ENCODE data around the gene TMEM179.
"Not testable (repeated sequence)": the region's sequence is repeated elsewhere in the genome, so short reads cannot be mapped to it uniquely, and the experiment has no call there.

Gene TMEM179

DNA sequence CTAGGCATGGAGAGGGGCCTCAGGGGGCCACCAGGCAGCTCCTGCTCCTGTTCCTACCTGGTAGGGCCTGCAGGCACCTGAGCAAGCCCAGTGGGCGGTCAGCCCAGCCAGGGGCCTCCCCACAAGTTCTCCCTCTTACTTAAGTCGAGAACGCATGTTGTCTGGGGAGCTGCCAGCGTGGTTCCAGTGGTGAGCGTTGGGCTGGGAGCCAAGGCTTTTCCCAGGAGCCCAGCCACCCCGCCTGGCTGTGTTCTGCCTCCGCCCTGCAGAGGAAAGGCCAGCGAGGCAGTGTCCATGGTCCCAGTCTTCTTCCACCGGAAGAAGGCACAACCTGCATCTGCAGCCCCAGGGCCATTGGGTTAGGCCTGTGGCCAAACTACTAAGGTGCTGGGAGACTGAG lies 23.6 kb downstream of the TMEM179 start:
- Histone ChIP-seq H3K36me3 (ENCODE audit: control insufficient read depth in 1 of 2, insufficient read depth in 2 of 2, low read length in 2 of 2) (no peaks in the 10 kb centered on the region), H3K4me1 (ENCODE audit: control insufficient read depth in 1 of 2, insufficient read depth in 2 of 2, low read length in 2 of 2) (peaks cover 0 to 6% of the 10 kb centered on the region in 2 donors), H3K27ac (ENCODE audit: low read length) (no peak overlapping the region), H3K4me3 (ENCODE audit: low read depth in 1 of 2, low read length in 2 of 2) (no peak overlapping the region), H3K9me3 (ENCODE audit: control insufficient read depth in 1 of 2, low read length in 2 of 2) (no peaks in the 10 kb centered on the region), H3K27me3 (ENCODE audit: low read depth, low read length) (no peaks in the 10 kb centered on the region)

DNA sequence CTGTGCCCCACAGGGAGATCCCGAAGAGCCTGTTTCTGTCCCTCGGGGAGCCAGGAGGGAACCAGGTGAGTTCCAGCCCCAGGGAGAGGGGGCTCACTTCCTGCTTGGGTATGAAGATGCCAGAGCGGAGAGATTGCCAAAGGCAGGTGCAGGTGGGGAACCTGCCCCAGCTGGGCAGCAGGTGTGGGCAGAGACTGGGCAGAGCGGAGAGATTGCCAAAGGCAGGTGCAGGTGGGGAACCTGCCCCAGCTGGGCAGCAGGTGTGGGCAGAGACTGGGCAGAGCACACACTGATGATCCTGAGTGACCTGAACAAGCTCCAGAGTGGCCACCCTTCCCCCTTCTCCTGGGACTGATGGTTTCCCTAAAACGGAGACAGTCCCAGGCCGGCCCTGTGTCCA lies 24.6 kb downstream of the TMEM179 start:
- not testable (repeated sequence) for H3K4me1 ChIP-seq (ENCODE audit: control insufficient read depth in 1 of 2, insufficient read depth in 2 of 2, low read length in 2 of 2); H3K9me3 ChIP-seq (ENCODE audit: control insufficient read depth in 1 of 2, low read length in 2 of 2); H3K4me3 ChIP-seq (ENCODE audit: low read depth in 1 of 2, low read length in 2 of 2); H3K27me3 ChIP-seq (ENCODE audit: low read depth, low read length); H3K27ac ChIP-seq (ENCODE audit: low read length); H3K36me3 ChIP-seq (ENCODE audit: control insufficient read depth in 1 of 2, insufficient read depth in 2 of 2, low read length in 2 of 2)

DNA sequence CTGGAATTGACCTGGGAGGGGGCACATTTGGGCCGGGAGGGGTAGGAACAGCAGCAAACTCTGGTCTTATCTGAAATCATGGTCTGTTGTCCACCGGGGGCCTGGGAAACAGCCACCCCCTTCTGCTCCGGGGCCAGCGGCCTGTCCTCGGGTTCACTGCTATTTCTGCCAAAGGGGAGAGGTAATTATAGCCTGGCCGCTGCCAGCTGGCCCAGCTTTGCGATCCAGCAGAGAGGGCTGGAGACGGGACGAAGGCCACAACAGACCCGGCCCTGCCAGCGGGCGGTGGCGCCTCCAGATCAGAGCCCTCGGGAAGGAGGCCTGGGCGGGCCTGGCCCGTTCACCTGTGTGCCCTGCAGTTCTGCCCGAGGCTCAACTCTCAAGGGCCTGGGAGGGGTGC lies 25.1 kb downstream of the TMEM179 start, which contains the start of gene C14orf180:
Gene C14orf180, plus strand, starts transcription at position 258 of the 400 bp plus-strand sequence. CDS start 6,667 bp downstream, outside the sequence.
- Histone ChIP-seq H3K36me3 (ENCODE audit: control insufficient read depth in 1 of 2, insufficient read depth in 2 of 2, low read length in 2 of 2) (no peaks in the 10 kb centered on the region), H3K4me3 (ENCODE audit: low read depth in 1 of 2, low read length in 2 of 2) (no peak within 1 kb of the TSS), H3K4me1 (ENCODE audit: control insufficient read depth in 1 of 2, insufficient read depth in 2 of 2, low read length in 2 of 2) (peaks cover 0 to 6% of the 10 kb centered on the region in 2 donors), H3K27me3 (ENCODE audit: low read depth, low read length) (no peaks in the 10 kb centered on the region), H3K9me3 (ENCODE audit: control insufficient read depth in 1 of 2, low read length in 2 of 2) (no peaks in the 10 kb centered on the region), H3K27ac (ENCODE audit: low read length) (no peak within 1 kb of the TSS)

DNA sequence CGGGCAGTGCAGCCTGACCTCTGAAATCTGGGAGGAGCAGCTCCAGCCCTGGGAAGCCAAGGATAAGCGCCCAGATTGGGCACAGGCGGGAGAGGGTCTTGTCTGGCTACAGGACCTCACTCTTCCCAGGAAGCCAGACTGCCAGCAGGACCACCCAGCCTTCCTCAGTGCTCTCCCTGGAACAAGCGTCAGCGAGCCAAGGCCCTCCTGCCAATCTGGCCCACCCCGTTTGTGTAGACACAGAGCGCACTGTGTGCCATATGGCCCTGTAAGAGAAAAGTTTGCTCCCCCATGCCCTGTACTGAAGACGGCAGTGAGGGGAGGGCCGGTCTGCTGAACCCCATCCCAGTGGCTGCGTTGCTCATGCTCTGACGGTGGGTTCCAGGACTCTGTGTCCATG lies 26.3 kb downstream of the TMEM179 start:
- H3K36me3 ChIP-seq (ENCODE audit: control insufficient read depth in 1 of 2, insufficient read depth in 2 of 2, low read length in 2 of 2) = no peaks in the 10 kb centered on the region
- peaks cover 0 to 6% of the 10 kb centered on the region in 2 donors for H3K4me1 ChIP-seq (ENCODE audit: control insufficient read depth in 1 of 2, insufficient read depth in 2 of 2, low read length in 2 of 2)
- no peaks in the 10 kb centered on the region for H3K27me3 ChIP-seq (ENCODE audit: low read depth, low read length)
- no peaks in the 10 kb centered on the region for H3K9me3 ChIP-seq (ENCODE audit: control insufficient read depth in 1 of 2, low read length in 2 of 2)
- no peak overlapping the region for H3K27ac ChIP-seq (ENCODE audit: low read length)
- no peak overlapping the region for H3K4me3 ChIP-seq (ENCODE audit: low read depth in 1 of 2, low read length in 2 of 2)

DNA sequence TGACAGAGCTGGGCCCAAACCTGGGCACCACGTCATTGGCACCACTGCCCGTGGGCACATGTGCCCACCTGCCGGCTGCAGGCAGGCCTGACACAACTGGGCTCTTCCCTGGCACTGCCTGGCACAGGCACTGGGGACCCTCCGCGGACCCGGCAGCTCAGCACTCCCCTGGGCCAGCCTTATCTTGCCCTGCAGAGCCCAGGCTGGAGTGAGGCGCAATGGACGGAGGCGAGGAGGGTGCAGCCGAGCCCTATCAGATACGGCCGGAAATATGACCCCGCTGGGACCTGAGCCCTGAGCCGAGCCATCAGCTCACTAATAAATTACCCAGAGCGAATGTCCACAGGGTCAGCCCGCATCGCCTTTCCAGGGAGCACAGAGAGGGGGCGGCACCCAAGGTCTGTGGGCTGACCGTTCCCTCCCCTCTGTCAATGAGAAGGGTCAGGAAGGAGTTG lies 26.7 kb downstream of the TMEM179 start:
- Histone ChIP-seq H3K36me3 (ENCODE audit: control insufficient read depth in 1 of 2, insufficient read depth in 2 of 2, low read length in 2 of 2) (no peaks in the 10 kb centered on the region), H3K4me3 (ENCODE audit: low read depth in 1 of 2, low read length in 2 of 2) (no peak overlapping the region), H3K27ac (ENCODE audit: low read length) (no peak overlapping the region), H3K27me3 (ENCODE audit: low read depth, low read length) (no peaks in the 10 kb centered on the region), H3K9me3 (ENCODE audit: control insufficient read depth in 1 of 2, low read length in 2 of 2) (no peaks in the 10 kb centered on the region), H3K4me1 (ENCODE audit: control insufficient read depth in 1 of 2, insufficient read depth in 2 of 2, low read length in 2 of 2) (peaks cover 0 to 6% of the 10 kb centered on the region in 2 donors)

DNA sequence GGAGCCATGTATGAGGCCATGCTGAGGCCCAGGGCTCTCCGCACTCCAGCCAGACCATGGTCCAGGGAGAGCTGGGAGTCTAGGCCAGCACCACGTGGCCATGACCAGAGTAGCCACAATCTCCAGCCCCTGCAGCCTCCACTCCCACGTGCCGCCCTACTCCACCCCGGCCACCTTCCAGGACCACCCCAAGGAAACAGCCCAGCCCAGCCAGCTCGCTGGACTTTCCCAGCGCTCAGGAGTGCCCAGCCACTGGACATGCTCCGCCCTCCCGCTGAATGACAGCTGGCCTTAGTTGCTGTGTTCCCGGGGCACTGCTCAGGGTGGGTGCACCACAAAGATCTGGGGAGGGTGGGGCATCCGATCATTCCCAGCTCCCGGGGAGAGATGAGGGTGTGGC lies 27.1 kb downstream of the TMEM179 start:
- Histone ChIP-seq H3K27ac (ENCODE audit: low read length) (no peak overlapping the region), H3K9me3 (ENCODE audit: control insufficient read depth in 1 of 2, low read length in 2 of 2) (no peaks in the 10 kb centered on the region), H3K36me3 (ENCODE audit: control insufficient read depth in 1 of 2, insufficient read depth in 2 of 2, low read length in 2 of 2) (no peaks in the 10 kb centered on the region), H3K4me1 (ENCODE audit: control insufficient read depth in 1 of 2, insufficient read depth in 2 of 2, low read length in 2 of 2) (peaks cover 0 to 3% of the 10 kb centered on the region in 2 donors), H3K4me3 (ENCODE audit: low read depth in 1 of 2, low read length in 2 of 2) (no peak overlapping the region), H3K27me3 (ENCODE audit: low read depth, low read length) (no peaks in the 10 kb centered on the region)

DNA sequence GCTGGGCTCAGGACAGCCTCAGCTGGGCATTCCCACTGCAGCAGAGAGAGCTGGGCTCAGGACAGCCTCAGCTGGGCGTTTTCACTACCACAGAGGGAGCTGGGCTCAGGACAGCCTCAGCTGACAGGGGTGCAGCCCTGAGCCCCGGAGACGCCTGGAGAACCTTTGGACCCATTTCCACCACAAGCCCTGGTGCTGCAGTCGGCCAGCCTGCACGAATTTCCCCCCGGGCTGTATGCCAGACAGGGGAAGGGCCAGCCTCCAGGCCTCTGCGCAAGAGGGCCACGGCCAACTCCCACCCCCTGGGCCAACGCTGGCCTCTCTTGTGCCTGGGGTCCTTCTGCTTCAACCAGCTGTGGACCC lies 27.6 kb downstream of the TMEM179 start:
- Histone ChIP-seq H3K27me3 (ENCODE audit: low read depth, low read length) (no peaks in the 10 kb centered on the region), H3K9me3 (ENCODE audit: control insufficient read depth in 1 of 2, low read length in 2 of 2) (no peaks in the 10 kb centered on the region), H3K4me1 (ENCODE audit: control insufficient read depth in 1 of 2, insufficient read depth in 2 of 2, low read length in 2 of 2) (no peaks in the 10 kb centered on the region), H3K27ac (ENCODE audit: low read length) (no peak overlapping the region), H3K4me3 (ENCODE audit: low read depth in 1 of 2, low read length in 2 of 2) (no peak overlapping the region), H3K36me3 (ENCODE audit: control insufficient read depth in 1 of 2, insufficient read depth in 2 of 2, low read length in 2 of 2) (no peaks in the 10 kb centered on the region)

DNA sequence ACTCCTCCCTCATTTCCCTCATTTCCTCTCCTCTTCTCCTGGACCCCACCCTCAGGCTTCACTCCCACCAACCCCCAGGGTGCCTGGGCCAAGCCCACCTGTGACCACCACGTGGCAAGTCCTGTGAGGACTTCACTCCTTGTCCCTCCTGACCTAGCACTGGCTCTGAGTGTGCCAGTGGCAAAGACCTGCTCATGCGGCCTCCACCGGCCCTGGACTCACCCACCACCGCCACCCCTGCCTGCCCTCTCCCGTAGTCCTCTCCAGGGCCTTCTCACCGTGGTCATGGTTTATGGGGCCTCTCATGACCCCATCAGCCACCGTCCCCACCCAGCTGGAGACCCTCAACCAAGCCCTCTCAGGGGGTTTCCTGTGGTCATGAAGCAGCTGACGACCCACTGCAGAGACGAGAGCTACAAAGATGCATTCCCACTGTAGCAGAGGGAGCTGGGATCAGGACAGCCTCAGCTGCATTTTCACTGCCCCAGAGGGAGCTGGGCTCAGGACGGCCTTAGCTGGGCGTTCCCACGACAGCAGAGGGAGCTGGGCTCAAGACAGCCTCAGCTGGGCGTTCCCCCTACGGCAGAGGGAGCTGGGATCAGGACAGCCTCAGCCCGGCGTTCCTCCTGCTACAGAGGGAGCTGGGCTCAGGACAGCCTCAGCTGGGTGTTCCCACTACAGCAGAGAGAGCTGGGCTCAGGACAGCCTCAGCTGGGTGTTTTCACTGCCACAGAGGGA lies 28.2 kb downstream of the TMEM179 start:
- Histone ChIP-seq H3K9me3 (ENCODE audit: control insufficient read depth in 1 of 2, low read length in 2 of 2) (no peaks in the 10 kb centered on the region), H3K4me3 (ENCODE audit: low read depth in 1 of 2, low read length in 2 of 2) (no peak overlapping the region), H3K27ac (ENCODE audit: low read length) (no peak overlapping the region), H3K27me3 (ENCODE audit: low read depth, low read length) (no peaks in the 10 kb centered on the region), H3K4me1 (ENCODE audit: control insufficient read depth in 1 of 2, insufficient read depth in 2 of 2, low read length in 2 of 2) (no peaks in the 10 kb centered on the region), H3K36me3 (ENCODE audit: control insufficient read depth in 1 of 2, insufficient read depth in 2 of 2, low read length in 2 of 2) (no peaks in the 10 kb centered on the region)

DNA sequence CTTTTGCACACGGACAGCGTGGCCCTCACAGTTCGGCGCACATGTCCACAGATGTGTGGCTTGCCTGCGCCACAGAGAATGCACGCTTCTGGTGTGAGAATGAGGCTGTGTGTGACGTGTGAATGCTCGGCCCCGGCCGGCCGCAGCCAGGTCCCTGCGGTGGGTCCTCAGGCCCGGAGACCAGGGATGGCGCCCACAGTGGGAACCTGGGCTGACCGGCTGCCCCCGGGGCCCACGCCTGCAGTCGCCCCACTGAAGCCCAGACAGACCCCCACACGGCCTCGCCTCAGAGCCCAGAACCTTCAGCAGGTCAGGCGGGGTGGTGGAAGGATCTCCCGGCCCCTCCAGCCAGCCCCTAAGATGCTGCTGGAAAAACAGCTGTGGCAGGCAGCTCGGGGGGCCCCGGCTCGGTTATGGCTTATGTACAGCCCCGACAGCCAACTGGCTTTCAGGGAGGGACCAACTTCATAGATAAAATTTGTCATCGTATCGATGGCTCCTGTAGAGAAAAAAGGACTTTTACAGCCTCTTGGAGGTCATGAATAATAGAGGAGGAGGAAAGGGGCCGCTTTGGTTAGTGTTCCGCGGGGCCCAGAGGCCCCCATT lies 29.5 kb downstream of the TMEM179 start:
- no peaks in the 10 kb centered on the region for H3K27me3 ChIP-seq (ENCODE audit: low read depth, low read length)
- no peak overlapping the region for H3K4me3 ChIP-seq (ENCODE audit: low read depth in 1 of 2, low read length in 2 of 2)
- no peaks in the 10 kb centered on the region for H3K9me3 ChIP-seq (ENCODE audit: control insufficient read depth in 1 of 2, low read length in 2 of 2)
- H3K4me1 ChIP-seq (ENCODE audit: control insufficient read depth in 1 of 2, insufficient read depth in 2 of 2, low read length in 2 of 2) = no peaks in the 10 kb centered on the region
- H3K27ac ChIP-seq (ENCODE audit: low read length) = no peak overlapping the region
- no peaks in the 10 kb centered on the region for H3K36me3 ChIP-seq (ENCODE audit: control insufficient read depth in 1 of 2, insufficient read depth in 2 of 2, low read length in 2 of 2)

DNA sequence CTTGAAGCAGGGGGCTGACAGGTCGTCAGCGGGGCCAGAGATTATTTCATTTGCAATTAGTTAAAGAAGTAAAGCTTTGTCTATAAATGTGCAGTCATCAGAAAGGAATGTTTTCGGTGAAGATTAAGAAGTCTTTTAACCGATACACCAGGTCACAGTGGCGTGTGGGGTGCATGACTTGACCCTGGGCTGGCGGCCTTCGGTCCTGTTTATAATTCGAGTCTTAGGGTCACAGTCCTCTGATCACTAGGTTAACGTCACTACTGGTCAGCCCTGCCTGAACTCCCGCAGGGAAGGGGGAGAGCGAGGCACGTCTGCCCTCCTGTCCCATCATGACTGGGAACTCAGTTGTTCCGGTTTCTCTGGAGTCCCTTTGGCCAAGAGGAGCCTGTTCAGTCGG lies 30.0 kb downstream of the TMEM179 start:
- Histone ChIP-seq H3K27ac (ENCODE audit: low read length) (no peak overlapping the region), H3K4me1 (ENCODE audit: control insufficient read depth in 1 of 2, insufficient read depth in 2 of 2, low read length in 2 of 2) (no peaks in the 10 kb centered on the region), H3K36me3 (ENCODE audit: control insufficient read depth in 1 of 2, insufficient read depth in 2 of 2, low read length in 2 of 2) (no peaks in the 10 kb centered on the region), H3K4me3 (ENCODE audit: low read depth in 1 of 2, low read length in 2 of 2) (no peak overlapping the region), H3K27me3 (ENCODE audit: low read depth, low read length) (no peaks in the 10 kb centered on the region), H3K9me3 (ENCODE audit: control insufficient read depth in 1 of 2, low read length in 2 of 2) (no peaks in the 10 kb centered on the region)

DNA sequence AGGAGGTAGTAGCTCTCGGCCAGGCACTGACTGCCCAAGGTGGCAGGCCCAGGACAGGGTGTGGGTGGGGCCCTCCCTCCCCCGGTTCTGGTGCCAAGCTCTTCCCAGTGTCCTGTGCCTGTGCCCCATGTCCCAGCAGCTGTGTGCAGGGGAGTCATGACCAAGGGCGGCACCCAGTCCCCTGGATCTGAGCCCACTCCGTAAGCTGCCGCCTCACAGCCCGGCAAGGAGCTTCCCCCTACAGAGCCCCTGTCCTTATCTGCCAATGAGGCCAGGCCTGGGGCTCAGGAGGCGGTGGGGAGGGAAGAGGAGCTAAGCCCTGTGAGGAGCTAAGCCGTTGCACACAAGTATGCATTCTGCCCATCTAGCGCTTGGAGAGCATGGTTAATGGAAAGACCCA lies 30.6 kb downstream of the TMEM179 start:
- Histone ChIP-seq H3K27ac (ENCODE audit: low read length) (no peak overlapping the region), H3K4me3 (ENCODE audit: low read depth in 1 of 2, low read length in 2 of 2) (no peak overlapping the region), H3K4me1 (ENCODE audit: control insufficient read depth in 1 of 2, insufficient read depth in 2 of 2, low read length in 2 of 2) (no peaks in the 10 kb centered on the region), H3K9me3 (ENCODE audit: control insufficient read depth in 1 of 2, low read length in 2 of 2) (no peaks in the 10 kb centered on the region), H3K36me3 (ENCODE audit: control insufficient read depth in 1 of 2, insufficient read depth in 2 of 2, low read length in 2 of 2) (no peaks in the 10 kb centered on the region), H3K27me3 (ENCODE audit: low read depth, low read length) (no peaks in the 10 kb centered on the region)

DNA sequence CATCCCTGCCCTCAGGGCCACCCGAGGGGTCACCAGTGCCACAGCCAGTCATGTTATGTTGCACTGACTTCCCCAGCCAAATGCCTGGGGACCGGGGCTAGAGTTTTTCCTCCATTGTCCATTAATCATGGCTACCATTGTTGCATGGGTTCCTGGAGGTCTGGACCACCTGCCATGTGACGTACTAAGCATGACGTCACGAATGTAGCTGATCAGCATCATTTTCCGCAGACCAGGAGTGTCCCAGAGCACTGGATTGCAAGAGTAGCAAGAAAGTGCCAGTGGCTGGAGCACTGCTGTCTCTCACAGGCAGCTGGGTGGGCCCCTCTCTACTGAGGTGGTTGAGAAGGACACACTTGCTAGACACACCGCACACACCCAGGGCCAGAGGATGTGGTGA lies 31.9 kb downstream of the TMEM179 start:
- no peak overlapping the region for H3K4me3 ChIP-seq (ENCODE audit: low read depth in 1 of 2, low read length in 2 of 2)
- H3K36me3 ChIP-seq (ENCODE audit: control insufficient read depth in 1 of 2, insufficient read depth in 2 of 2, low read length in 2 of 2) = no peaks in the 10 kb centered on the region
- H3K4me1 ChIP-seq (ENCODE audit: control insufficient read depth in 1 of 2, insufficient read depth in 2 of 2, low read length in 2 of 2) = no peaks in the 10 kb centered on the region
- no peaks in the 10 kb centered on the region for H3K9me3 ChIP-seq (ENCODE audit: control insufficient read depth in 1 of 2, low read length in 2 of 2)
- H3K27me3 ChIP-seq (ENCODE audit: low read depth, low read length) = no peaks in the 10 kb centered on the region
- no peak overlapping the region for H3K27ac ChIP-seq (ENCODE audit: low read length)

All from muscle layer of duodenum (tissue), 2 donors.